GM18858 (cell line): ENCODE data around the gene SPAG4.

Experiments used
- ATAC-seq: cut with Tn5 transposase; IDR thresholded peaks from one replicate; pipeline ENCODE4 v1.9.1; 2021; ENCODE audit not compliant: unreplicated experiment

SPAG4 gene

GRCh38 chr20:35598899-35599775, 16.5 kb upstream of the SPAG4 start:
- no peak for ATAC-seq

GRCh38 chr20:35599776-35600120, 15.9 kb upstream of the SPAG4 start:
- no peak for ATAC-seq

GRCh38 chr20:35600176-35600992, 15.2 kb upstream of the SPAG4 start:
- ATAC-seq = no peak

GRCh38 chr20:35600993-35601973, 14.3 kb upstream of the SPAG4 start:
- no peak for ATAC-seq

DNA sequence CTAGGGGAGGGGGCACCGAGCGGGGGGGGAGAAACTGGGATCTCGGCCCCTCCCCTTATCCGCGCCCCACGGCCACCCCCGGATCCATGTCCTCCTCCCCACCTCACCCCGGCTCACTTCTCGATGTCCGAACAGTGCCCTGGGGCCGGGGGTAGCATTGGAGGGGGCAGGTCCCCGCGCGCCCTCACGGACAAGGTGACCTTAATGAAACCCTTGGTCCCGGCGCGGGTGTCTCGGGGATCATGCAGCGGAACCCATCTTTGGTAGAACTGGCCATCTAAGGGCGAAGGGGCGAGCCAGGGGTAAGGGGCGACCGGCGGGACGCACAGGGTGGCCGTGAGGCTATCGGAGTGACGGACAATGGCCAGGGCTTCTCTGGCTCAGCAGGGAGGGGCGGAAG, 13.6 kb upstream of the SPAG4 start:
- no peak for ATAC-seq

- ATAC-seq = no peak
Observed at GRCh38 chr20:35602851-35603495, 12.7 kb upstream of the SPAG4 start.

GRCh38 chr20:35603695-35604448, 11.8 kb upstream of the SPAG4 start:
- ATAC-seq = no peak

- ATAC-seq = no peak
Observed at GRCh38 chr20:35604449-35604747, 11.2 kb upstream of the SPAG4 start.

- ATAC-seq = no peak
Observed at GRCh38 chr20:35606127-35606526, 9.5 kb upstream of the SPAG4 start.

DNA sequence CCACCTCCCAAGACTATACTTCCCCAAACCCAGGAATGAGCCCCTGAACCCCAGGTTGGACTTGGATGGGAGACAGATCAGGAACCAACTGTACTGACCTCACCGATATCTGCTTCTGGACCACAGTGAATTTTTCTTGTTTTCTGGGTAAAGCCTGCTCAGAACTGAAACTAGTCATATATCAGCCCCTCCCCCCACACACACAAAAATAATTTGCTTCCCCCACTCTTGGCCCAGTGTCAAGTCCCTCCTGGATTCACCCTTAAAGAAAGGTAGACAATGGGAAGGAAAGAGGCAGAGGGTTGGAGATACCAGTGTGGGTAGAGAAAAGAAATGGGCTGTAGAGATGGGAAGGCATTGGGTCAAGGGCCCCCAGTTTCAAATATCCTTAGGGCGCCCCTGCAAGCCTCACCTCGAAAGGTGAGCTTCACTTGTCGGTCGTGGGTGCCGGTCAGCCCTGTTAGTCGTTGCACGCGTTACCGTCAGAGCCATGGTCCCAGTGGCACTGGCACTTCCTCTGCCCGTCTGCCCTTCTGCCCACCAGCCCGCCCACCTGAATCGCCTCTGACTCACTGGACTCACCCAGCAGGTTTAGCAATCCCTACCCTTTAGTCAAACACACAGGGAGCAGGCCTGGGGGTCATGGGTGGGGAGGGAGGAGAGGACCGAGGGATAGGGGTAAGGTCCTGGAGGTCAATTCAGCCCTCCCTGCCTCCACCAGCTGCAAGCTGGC, 8.5 kb upstream of the SPAG4 start:
- no peak for ATAC-seq

- ATAC-seq = no peak
Observed at GRCh38 chr20:35610833-35611427, 4.7 kb upstream of the SPAG4 start.

DNA sequence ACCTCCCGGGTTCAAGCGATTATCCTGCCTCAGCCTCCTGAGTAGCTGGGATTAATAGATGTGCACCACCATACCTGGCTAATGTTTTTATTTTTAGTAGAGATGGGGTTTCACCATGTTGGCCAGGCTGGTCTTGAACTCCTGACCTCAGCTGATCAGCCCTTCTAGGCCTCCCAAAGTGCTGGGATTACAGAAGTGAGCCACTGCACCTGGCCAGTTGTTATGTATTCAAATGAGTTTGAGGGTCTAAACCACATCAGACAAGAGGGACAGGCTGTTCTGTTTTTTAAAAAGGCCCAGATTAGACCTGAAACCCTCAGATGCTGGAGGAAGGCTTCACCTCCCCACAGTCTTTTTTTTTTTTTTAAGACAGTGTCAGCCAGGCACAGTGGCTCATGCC, 4.1 kb upstream of the SPAG4 start:
- no peak for ATAC-seq

DNA sequence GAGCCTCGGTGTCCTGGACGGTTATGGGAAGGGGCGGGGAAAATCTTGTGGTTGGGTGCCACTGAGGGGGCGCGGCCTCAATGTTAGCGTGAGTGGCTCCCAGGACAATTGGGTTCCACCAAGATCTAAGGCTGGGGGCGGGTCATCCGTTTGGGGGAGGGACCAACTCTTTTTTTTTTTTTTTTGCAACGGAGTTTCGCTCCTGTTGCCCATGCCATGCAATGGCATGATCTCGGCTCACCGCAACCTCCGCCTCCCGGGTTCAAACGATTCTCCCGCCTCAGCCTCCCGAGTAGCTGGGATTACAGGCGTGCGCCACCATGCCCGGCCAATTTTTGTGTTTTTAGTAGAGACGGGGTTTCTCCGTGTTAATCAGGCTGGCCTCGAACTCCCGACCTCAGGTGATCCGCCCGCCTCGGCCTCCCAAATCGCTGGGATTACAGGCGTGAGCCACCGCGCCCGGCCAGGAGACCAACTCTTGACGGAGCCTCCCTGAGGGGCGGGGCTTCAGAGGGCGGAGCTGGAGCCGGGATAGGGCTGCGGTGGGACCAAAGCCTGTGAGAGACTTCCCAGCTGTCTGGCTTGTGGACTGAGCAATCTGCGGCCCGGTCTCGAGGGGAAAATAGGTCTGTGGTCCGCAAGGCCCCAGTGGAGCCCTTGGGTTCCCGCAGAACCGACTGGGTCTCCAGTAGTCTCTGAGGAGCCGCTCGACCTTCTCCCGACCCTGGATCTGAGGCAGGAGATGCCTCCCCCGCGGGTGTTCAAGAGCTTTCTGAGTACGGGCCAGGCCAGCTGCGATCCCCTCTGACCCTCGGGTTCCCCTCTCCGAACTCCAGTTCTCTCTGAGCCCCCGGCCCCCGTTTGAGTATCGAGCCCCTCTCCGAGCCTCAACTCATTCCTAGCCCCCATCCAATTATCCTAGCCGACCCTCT, 1.1 kb downstream of the SPAG4 start:
- no peak for ATAC-seq

DNA sequence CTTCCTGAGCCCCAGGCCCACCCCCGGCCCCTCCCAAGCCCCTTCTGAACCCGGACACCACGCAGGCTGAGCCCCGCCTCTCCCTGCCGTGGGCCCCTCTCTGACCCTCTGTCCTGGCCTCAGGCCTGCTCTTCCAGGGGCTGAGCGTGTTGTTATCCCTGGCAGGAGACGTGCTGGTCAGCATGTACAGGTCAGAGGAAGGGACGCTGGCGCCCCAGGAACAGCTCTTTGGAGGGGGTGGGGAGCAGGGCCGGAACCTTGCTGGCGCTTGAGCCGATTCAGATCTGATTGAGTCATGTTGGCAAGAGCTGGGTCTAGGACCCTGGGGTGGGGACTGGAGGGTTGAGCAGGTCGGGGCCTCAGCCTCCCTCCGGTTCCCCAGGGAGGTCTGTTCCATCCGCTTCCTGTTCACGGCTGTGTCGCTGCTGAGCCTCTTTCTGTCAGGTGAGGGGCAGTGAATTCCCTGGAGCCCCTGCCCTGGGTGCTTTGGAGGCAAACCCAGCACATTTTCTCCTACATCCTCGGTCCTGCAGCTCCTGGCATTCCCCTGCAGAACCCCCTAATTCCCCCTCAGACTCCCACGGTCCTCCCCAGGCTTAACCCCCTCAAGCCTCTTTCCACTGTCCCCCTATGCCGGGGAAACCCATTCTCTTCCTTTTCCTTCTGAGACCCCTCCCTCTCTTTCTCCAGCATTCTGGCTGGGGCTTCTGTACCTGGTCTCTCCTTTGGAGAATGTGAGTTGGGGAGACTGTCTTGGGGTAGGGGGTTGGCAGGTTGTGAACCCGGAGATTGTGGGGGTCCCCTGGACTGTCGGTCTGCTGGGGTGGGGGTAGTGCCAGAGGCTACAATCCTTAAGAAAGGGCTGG, 2.0 kb downstream of the SPAG4 start:
- ATAC-seq = no peak

DNA sequence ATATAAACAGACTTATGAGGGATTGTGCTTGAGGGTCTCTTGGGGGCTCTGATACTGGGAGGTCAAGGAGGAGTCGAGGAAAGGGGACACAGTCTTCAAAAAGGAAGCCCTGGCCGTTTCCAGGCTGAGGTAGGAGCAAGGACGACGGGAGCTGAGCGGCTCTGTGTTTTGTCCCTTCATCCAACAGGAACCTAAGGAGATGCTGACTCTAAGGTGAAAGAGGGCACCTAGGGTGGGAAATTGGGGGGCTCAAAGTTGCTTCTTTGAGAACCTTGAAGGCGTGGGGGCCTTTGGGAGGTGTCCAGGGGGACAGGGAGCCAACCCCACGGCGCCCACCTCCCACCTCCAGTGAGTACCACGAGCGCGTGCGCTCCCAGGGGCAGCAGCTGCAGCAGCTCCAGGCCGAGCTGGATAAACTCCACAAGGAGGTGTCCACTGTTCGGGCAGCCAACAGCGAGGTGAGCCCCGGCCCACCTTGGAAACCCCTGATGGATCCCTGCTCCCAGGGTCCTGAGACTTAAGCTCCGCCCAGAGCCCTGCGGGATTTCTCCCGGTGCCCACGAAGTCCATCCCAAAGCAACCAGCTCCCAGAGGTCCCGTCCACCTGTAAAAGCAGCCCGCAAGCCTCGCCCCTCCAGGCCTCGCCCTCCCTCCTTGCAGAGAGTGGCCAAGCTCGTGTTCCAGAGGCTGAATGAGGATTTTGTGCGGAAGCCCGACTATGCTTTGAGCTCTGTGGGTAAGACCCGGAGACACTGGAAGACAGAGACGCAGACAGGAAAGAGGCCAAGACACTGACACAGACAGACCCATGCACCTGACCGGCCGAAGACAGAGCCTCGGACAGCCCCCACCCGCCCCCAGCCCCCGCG, 2.9 kb downstream of the SPAG4 start:
- ATAC-seq = no peak
